Loucy (cell line): ENCODE data around the gene CACNA2D4.

Source experiments
- H2AFZ ChIP-seq: fragments of 200-600 bp; sonication (generic); 2 replicates; pipeline ENCODE4 v1.6.0; 2016; ENCODE audit warnings: antibody characterized with exemption, mild to moderate bottlenecking, low read length, moderate library complexity
- H3F3A ChIP-seq: fragments of 200-600 bp; 2 replicates; pipeline ENCODE4 v1.6.0; 2016; ENCODE audit warnings: antibody characterized with exemption, low read depth, mild to moderate bottlenecking
- H3K27me3 ChIP-seq: fragments of 200-600 bp; sonication (generic); 2 replicates; pipeline ENCODE4 v1.6.1; 2014; ENCODE audit warnings: low read length, mild to moderate bottlenecking; ENCODE audit not compliant: insufficient read depth, poor library complexity, severe bottlenecking
- H3K36me3 ChIP-seq: fragments of 200-600 bp; sonication (generic); 2 replicates; pipeline ENCODE4 v1.6.1; 2016; ENCODE audit warnings: low read length; ENCODE audit not compliant: insufficient read depth
- H3K4me1 ChIP-seq: fragments of 200-600 bp; sonication (generic); 2 replicates; pipeline ENCODE4 v1.5.1; 2014; ENCODE audit warnings: low read length, mild to moderate bottlenecking; ENCODE audit not compliant: insufficient read depth, poor library complexity, severe bottlenecking
- H3K4me2 ChIP-seq: fragments of 200-600 bp; sonication (generic); 2 replicates; pipeline ENCODE4 v1.6.0; 2014; ENCODE audit warnings: antibody characterized with exemption, low read length, low read depth, mild to moderate bottlenecking; ENCODE audit not compliant: poor library complexity, severe bottlenecking
- H3K4me3 ChIP-seq: fragments of 200-600 bp; sonication (generic); 2 replicates; pipeline ENCODE4 v1.5.1; 2014; ENCODE audit warnings: low read length, mild to moderate bottlenecking, mixed read lengths; ENCODE audit not compliant: poor library complexity, severe bottlenecking
- H3K79me2 ChIP-seq: fragments of 200-600 bp; sonication (generic); 2 replicates; pipeline ENCODE4 v1.6.1; 2014; ENCODE audit warnings: low read length; ENCODE audit not compliant: insufficient read depth
- H3K9ac ChIP-seq: fragments of 200-600 bp; sonication (generic); 2 replicates; pipeline ENCODE4 v1.6.0; 2014; ENCODE audit warnings: mild to moderate bottlenecking, low read depth, low read length, moderate library complexity; ENCODE audit not compliant: poor library complexity, severe bottlenecking
- H3K9me2 ChIP-seq: fragments of 200-600 bp; sonication (generic); replicated peaks from 2 replicates; pipeline ENCODE4 v1.6.1; 2016; ENCODE audit warnings: low read depth, low read length, mixed read lengths
- H3K9me3 ChIP-seq: fragments of 200-600 bp; sonication (generic); 2 replicates; pipeline ENCODE4 v1.6.1; 2014; ENCODE audit warnings: mild to moderate bottlenecking, antibody characterized with exemption, low read length, low read depth; ENCODE audit not compliant: insufficient read depth
- H4K20me1 ChIP-seq: fragments of 200-600 bp; sonication (generic); 2 replicates; pipeline ENCODE4 v1.6.0; 2014; ENCODE audit warnings: antibody characterized with exemption, low read length, mild to moderate bottlenecking; ENCODE audit not compliant: insufficient read depth, poor library complexity, severe bottlenecking
- CTCF ChIP-seq: fragments of 200-600 bp; sonication (generic); conservative IDR thresholded peaks from 2 replicates; pipeline ENCODE4 v1.5.1; 2014; ENCODE audit warnings: mild to moderate bottlenecking, antibody characterized with exemption, low read length
- EZH2phosphoT487 ChIP-seq: fragments of 200-600 bp; IDR thresholded peaks from 2 replicates; pipeline ENCODE4 v1.6.1; 2018; ENCODE audit warnings: antibody characterized with exemption, mild to moderate bottlenecking, moderate library complexity, borderline replicate concordance

Gene CACNA2D4

GRCh38 chr12:1881301-1881700 lies 37.2 kb downstream of the CACNA2D4 start:
- no peaks in the 10 kb centered on the region for H4K20me1 ChIP-seq
- no peak for TF ChIP-seq EZH2phosphoT487
- no peak for TF ChIP-seq CTCF
- no peaks in the 10 kb centered on the region for H3K9me3 ChIP-seq
- no peak overlapping the region for H3K4me3 ChIP-seq
- H2AFZ ChIP-seq = no peak overlapping the region
- no peaks in the 10 kb centered on the region for H3K27me3 ChIP-seq
- no peak overlapping the region for H3K4me2 ChIP-seq
- no peaks in the 10 kb centered on the region for H3K9me2 ChIP-seq
- no peaks in the 10 kb centered on the region for H3K36me3 ChIP-seq
- no peaks in the 10 kb centered on the region for H3F3A ChIP-seq
- H3K4me1 ChIP-seq = no peaks in the 10 kb centered on the region
- no peak overlapping the region for H3K9ac ChIP-seq
- no peaks in the 10 kb centered on the region for H3K79me2 ChIP-seq

GRCh38 chr12:1880876-1881275 lies 37.6 kb downstream of the CACNA2D4 start:
- Histone ChIP-seq H4K20me1 (no peaks in the 10 kb centered on the region), H3K9ac (no peak overlapping the region), H3K4me2 (no peak overlapping the region), H3K36me3 (no peaks in the 10 kb centered on the region), H3K79me2 (no peaks in the 10 kb centered on the region), H3K27me3 (no peaks in the 10 kb centered on the region), H2AFZ (no peak overlapping the region), H3K9me3 (no peaks in the 10 kb centered on the region), H3K9me2 (no peaks in the 10 kb centered on the region), H3K4me1 (no peaks in the 10 kb centered on the region), H3K4me3 (no peak overlapping the region), H3F3A (no peaks in the 10 kb centered on the region)
- TF ChIP-seq EZH2phosphoT487 (no peak), CTCF (no peak)

- Histone ChIP-seq H2AFZ (no peak overlapping the region), H3K27me3 (no peaks in the 10 kb centered on the region), H4K20me1 (no peaks in the 10 kb centered on the region), H3K9ac (no peak overlapping the region), H3K4me3 (no peak overlapping the region), H3F3A (no peaks in the 10 kb centered on the region), H3K4me1 (no peaks in the 10 kb centered on the region), H3K79me2 (no peaks in the 10 kb centered on the region), H3K9me3 (no peaks in the 10 kb centered on the region), H3K4me2 (no peak overlapping the region), H3K36me3 (no peaks in the 10 kb centered on the region), H3K9me2 (no peaks in the 10 kb centered on the region)
- no peak for TF ChIP-seq CTCF
- no peak for TF ChIP-seq EZH2phosphoT487
Observed at GRCh38 chr12:1880153-1880845, 38.2 kb downstream of the CACNA2D4 start.
